Endodermal cell (in vitro differentiated cells): ENCODE data around the gene CYB561D2. TPM values are rescaled to one million over a fixed set of nuclear protein-coding genes. Genes with fewer than 3 reads are reported as not detected.
A peak's percentile ranks its signal among the peaks of the same experiment; 100 is the strongest.

Source experiments
- DNase-seq: peaks from one replicate; pipeline ENCODE4 v3.0.0-alpha.2; 2017
- H3K27ac ChIP-seq: 2 replicates; pipeline ENCODE4 v1.5.1; 2013; ENCODE audit warnings: mild to moderate bottlenecking, low read depth, low read length, moderate library complexity
- H3K27me3 ChIP-seq: 2 replicates; pipeline ENCODE4 v1.6.1; 2013; ENCODE audit warnings: mild to moderate bottlenecking, low read length, moderate library complexity; ENCODE audit not compliant: insufficient read depth, control insufficient read depth, poor library complexity, severe bottlenecking
- H3K36me3 ChIP-seq: 2 replicates; pipeline ENCODE4 v1.7.0; 2013; ENCODE audit warnings: mild to moderate bottlenecking, low read length, moderate library complexity; ENCODE audit not compliant: control insufficient read depth, insufficient read depth
- H3K4me1 ChIP-seq: one replicate; pipeline ENCODE4 v1.7.0; 2013; ENCODE audit warnings: low read length; ENCODE audit not compliant: control insufficient read depth, insufficient read depth
- H3K4me3 ChIP-seq: 2 replicates; pipeline ENCODE4 v1.5.1; 2013; ENCODE audit warnings: mild to moderate bottlenecking, low read length, moderate library complexity
- H3K9ac ChIP-seq: 2 replicates; pipeline ENCODE4 v1.6.1; 2013; ENCODE audit warnings: mild to moderate bottlenecking, low read length, moderate library complexity; ENCODE audit not compliant: poor library complexity, severe bottlenecking; ENCODE audit errors: extremely low read depth
- H3K9me3 ChIP-seq: 2 replicates; pipeline ENCODE4 v1.6.1; 2013; ENCODE audit warnings: mild to moderate bottlenecking, low read length, moderate library complexity; ENCODE audit not compliant: control insufficient read depth
- H3K27ac Mint-ChIP-seq: 2 replicates; pipeline ENCODE4 v1.8.0; 2020; ENCODE audit warnings: mixed read lengths
- H3K27me3 Mint-ChIP-seq: 2 replicates; pipeline ENCODE4 v1.8.0; 2021; ENCODE audit warnings: mild to moderate bottlenecking, mixed read lengths; ENCODE audit not compliant: insufficient read depth
- H3K36me3 Mint-ChIP-seq: 2 replicates; pipeline ENCODE4 v1.8.0; 2020; ENCODE audit warnings: low read depth, mixed read lengths
- H3K4me1 Mint-ChIP-seq: 2 replicates; pipeline ENCODE4 v1.8.0; 2020; ENCODE audit warnings: mixed read lengths
- H3K4me3 Mint-ChIP-seq: 2 replicates; pipeline ENCODE4 v1.8.0; 2020; ENCODE audit warnings: mild to moderate bottlenecking, moderate library complexity, mixed read lengths
- H3K9me3 Mint-ChIP-seq: 2 replicates; pipeline ENCODE4 v1.8.0; 2020; ENCODE audit warnings: mild to moderate bottlenecking, mixed read lengths
- WGBS, 2 experiments: methylation state at CpG; one replicate each; pipeline versions ENCODE4 v1.1.5 to v1.1.7; 2013; ENCODE audit warnings: missing lambda C conversion rate in 2 of 2, mixed read lengths in 1 of 2; ENCODE audit not compliant: insufficient coverage in 1 of 2, insufficient read length in 1 of 2; 5-methylcytosine and 5-hydroxymethylcytosine counted together
- total RNA-seq, 2 donors: library from RNA; stranded (reverse); fragmentation: NEBNext Ultra II Directional in 1 of 2; extraction: Animal tissue kit (Norgen Biotek cat#: 25700) in 1 of 2; gene quantifications; 2 replicates in 1 of 2; 3 replicates in 1 of 2; pipeline ENCODE4 v1.2.1, GENCODE V29; 2021
- TF ChIP-seq, protein P1 (sequence below): fragments of 200-600 bp; sonication (generic); conservative IDR thresholded peaks from 2 replicates; pipeline ENCODE4 v1.5.0; 2021; ENCODE audit warnings: antibody characterized with exemption, mild to moderate bottlenecking

The CYB561D2 gene
- total RNA-seq, 2 donors from 2014 or later, result 8.5 to 14.6 TPM

DNA sequence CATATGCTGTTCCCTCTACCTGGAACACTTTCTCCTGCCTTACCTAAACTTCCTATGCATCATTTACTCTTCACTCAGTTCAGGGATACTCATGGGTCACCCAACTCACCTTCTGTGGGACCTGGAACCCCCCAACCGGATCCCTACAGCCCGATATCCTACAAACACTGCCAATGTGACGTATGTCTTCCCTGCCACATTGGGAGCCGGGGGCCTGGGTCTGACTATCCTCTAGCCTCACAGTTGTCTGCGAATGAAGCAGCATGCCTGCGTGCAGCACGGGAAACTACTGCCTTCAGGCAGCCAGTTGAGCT, 492 bp upstream of the CYB561D2 start:
- Mint-ChIP-seq H3K4me1 (peaks cover 11% of the 10 kb centered on the region), H3K36me3 (peaks cover 14% of the 10 kb centered on the region), H3K9me3 (no peaks in the 10 kb centered on the region), H3K27ac (peak overlapping the region; percentile 93), H3K27me3 (peaks cover 13% of the 10 kb centered on the region), H3K4me3 (peak overlapping the region; percentile 89)
- Histone ChIP-seq H3K9ac (peak overlapping the region; percentile 62), H3K9me3 (no peaks in the 10 kb centered on the region), H3K27me3 (peaks cover 4% of the 10 kb centered on the region), H3K4me3 (peak overlapping the region; percentile 93), H3K36me3 (peaks cover 28% of the 10 kb centered on the region), H3K27ac (no peak overlapping the region), H3K4me1 (no peaks in the 10 kb centered on the region)
- TF ChIP-seq, protein P1, sequence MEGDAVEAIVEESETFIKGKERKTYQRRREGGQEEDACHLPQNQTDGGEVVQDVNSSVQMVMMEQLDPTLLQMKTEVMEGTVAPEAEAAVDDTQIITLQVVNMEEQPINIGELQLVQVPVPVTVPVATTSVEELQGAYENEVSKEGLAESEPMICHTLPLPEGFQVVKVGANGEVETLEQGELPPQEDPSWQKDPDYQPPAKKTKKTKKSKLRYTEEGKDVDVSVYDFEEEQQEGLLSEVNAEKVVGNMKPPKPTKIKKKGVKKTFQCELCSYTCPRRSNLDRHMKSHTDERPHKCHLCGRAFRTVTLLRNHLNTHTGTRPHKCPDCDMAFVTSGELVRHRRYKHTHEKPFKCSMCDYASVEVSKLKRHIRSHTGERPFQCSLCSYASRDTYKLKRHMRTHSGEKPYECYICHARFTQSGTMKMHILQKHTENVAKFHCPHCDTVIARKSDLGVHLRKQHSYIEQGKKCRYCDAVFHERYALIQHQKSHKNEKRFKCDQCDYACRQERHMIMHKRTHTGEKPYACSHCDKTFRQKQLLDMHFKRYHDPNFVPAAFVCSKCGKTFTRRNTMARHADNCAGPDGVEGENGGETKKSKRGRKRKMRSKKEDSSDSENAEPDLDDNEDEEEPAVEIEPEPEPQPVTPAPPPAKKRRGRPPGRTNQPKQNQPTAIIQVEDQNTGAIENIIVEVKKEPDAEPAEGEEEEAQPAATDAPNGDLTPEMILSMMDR, result no peak
- WGBS, 2 experiments, result 45 to 51% methylated on average over 7 of the region's 7 CpGs
- no peak for DNase-seq

DNA sequence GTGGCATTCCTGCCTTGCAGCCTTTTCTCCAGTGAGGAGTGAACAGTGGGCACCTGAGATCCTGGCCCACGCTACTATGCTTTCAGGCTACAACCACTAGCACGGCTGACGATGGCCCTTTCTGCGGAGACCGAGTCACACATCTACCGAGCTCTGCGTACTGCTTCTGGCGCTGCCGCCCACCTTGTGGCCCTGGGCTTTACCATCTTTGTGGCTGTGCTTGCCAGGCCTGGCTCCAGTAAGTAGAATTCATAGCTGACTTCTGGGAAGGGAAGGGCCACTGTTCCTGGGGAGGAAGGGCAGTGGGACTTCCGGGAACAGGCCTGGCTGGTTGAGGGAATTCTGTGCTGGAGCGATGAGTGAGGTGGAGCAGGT, 648 bp downstream of the CYB561D2 start:
- Histone ChIP-seq H3K27ac (no peak overlapping the region), H3K36me3 (peaks cover 39% of the 10 kb centered on the region), H3K27me3 (no peaks in the 10 kb centered on the region), H3K4me3 (peak overlapping the region; percentile 93), H3K9ac (no peak overlapping the region), H3K9me3 (no peaks in the 10 kb centered on the region), H3K4me1 (no peaks in the 10 kb centered on the region)
- DNase-seq, result no peak
- TF ChIP-seq, protein P1, result no peak
- H3K36me3 Mint-ChIP-seq, result peaks cover 21% of the 10 kb centered on the region
- H3K9me3 Mint-ChIP-seq, result no peaks in the 10 kb centered on the region
- peaks cover 11% of the 10 kb centered on the region for H3K4me1 Mint-ChIP-seq
- peak overlapping the region; percentile 89 for H3K4me3 Mint-ChIP-seq
- 87 to 93% methylated on average over 7 to 11 of the region's 11 CpGs for WGBS, 2 experiments
- H3K27ac Mint-ChIP-seq, result peak overlapping the region; percentile 61
- H3K27me3 Mint-ChIP-seq, result peaks cover 4% of the 10 kb centered on the region

DNA sequence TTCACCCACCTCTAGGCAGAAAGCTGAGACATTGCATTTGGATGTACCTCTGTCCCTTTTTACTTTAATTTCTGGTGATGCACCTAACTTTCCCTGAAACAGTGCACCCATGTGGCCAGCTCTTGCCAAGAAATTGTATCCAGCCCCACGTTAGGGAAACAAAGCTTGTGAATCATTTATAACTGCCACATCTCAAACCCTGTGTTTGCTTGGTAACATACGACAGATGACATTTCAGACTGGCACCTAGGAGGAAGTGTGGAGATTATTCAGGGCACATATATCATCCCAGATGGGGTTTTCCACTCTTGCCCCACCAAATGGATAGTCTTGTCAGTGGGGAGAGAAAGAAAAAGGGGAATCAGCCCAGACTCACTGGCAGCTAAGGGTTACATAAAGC, 2.1 kb downstream of the CYB561D2 start:
- H3K4me1 ChIP-seq, result peaks cover 2% of the 10 kb centered on the region
- Mint-ChIP-seq H3K27me3 (peaks cover 1% of the 10 kb centered on the region), H3K27ac (no peak overlapping the region), H3K36me3 (peaks cover 18% of the 10 kb centered on the region), H3K4me3 (no peak overlapping the region), H3K9me3 (no peaks in the 10 kb centered on the region), H3K4me1 (peaks cover 26% of the 10 kb centered on the region)
- H3K27ac ChIP-seq, result no peak overlapping the region
- H3K4me3 ChIP-seq, result no peak overlapping the region
- TF ChIP-seq, protein P1, result peak; percentile 55
- no peak for DNase-seq
- H3K36me3 ChIP-seq, result peaks cover 42% of the 10 kb centered on the region
- WGBS, 2 experiments, result 33 to 81% methylated on average over 1 to 2 of the region's 2 CpGs
- no peaks in the 10 kb centered on the region for H3K9me3 ChIP-seq
- H3K9ac ChIP-seq, result no peak overlapping the region
- no peaks in the 10 kb centered on the region for H3K27me3 ChIP-seq
